Stimulated activated naive CD4-positive, alpha-beta T cell (primary cell): ENCODE measurements around the gene ADGRG2.

ENCODE experiments used
- DNase-seq, 6 experiments: peaks; one replicate each; lab custom pipeline; 2025; lab: John Stamatoyannopoulos, UW

Gene ADGRG2

DNA sequence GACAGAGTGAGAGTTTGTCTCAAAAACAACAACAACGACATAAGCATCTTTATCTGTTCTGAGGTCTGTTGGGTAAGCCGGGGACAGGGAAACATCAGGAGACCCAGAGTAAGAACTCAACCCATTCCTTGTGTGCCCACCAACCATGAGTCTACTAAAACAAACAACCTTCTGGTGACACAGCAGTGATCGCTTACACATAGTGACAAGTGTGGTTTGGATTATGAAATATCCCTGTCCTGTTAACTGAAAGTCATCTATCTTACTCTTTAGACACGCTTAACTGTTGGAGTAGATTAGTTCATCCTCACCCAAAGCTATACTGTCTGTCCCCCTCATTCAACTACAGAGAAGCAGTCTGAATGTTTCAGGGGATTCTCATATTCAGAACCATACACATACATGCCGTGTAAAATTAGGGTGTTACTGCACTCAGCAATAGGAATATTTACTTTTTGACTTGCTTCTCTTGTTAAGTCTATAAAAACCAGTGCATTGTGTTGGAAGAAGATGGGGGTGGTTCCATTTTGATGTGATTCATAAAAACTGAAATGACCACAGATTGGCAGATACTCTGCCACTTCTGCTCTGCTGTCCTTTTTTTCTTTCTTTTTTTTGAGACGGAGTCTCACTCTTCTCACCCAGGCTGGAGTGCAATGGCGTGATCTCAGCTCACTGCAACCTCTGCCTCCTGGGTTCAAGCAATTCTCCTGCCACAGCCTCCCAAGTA is 165.8 kb downstream of the ADGRG2 start:
- no peak for DNase-seq

DNA sequence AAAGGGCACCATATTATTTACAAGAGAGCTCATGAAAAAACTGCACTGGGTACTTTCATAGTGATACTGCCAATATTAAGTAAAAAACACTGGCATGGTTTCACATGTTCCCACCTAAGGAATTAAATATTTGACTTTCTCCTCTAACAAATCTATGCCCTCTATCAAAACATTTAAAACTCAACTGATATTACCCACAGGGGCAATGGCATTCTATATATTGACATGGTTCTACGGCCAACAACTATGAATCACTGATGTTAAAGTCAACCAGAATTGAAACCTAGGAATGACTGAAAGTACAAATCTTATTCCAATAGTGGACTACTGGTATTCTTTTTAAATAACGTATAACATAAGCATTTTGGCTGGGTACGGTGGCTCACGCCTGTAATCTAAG is 166.6 kb downstream of the ADGRG2 start:
- no peak for DNase-seq

DNA sequence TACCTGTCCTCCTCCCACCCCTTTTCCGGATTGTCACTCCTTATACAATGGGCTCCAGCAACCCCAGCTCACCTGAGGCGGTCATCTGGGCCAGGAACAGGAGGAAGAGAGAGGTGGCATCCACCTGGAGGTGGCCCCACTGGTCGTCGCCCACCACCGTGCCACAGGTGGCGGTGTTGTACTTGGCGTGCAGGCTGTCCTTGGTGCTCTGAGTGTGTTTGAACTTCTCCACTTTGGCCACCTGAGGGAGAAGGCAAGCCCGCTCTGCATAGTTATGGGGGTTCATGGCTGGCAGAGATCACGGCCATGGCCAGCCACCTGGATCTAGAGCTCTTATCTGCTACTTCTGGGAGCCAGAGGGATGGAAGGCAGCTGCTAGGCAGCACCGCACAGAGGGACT is 171.2 kb downstream of the ADGRG2 start:
- DNase-seq, result no peak

DNA sequence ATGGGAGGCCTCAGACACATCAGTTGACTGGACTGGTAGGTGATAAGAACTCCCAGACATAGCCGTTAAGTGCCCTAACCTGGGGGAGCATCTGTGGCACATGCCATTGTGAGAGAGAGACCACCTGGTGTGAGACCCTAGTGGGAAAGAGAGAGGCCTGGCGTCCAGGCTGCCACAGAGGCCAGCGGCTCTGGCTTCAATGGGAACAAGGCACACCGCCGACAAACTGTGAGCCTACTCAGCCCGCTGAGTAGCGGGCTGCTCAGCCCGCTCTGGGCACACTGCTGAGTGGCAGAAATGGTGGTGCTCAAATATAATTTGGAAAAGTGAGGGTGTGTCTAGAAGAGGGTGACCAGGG is 172.3 kb downstream of the ADGRG2 start:
- no peak for DNase-seq

DNA sequence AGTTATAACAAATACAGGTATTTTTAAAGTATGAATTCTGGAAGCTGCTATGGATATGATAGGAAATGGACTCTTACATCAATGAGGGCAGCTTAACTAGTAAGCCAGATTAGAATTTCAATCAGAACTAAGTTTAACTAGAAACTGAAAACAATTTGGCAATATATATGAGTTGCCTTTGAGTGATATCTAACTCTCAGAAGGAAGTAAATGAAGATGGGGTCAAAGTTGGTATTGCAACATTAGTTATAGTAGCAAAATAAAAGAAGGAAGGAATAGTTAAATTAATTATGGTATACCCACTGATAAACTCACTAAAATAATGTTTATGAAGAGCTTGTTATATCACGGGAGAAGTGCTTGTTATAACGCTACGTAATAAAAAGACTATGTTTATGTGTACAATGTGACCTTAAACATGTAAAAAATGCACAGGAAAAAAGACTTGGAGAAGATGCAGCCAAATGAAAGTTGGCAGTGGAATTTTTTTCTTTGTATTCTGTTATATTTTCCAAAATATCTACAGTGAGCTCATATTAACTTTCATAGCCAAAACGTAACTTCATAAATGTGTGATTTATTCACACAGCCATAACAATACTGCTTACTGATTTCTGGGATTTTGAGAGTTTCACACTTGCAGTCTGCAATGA is 172.9 kb downstream of the ADGRG2 start:
- no peak for DNase-seq

DNA sequence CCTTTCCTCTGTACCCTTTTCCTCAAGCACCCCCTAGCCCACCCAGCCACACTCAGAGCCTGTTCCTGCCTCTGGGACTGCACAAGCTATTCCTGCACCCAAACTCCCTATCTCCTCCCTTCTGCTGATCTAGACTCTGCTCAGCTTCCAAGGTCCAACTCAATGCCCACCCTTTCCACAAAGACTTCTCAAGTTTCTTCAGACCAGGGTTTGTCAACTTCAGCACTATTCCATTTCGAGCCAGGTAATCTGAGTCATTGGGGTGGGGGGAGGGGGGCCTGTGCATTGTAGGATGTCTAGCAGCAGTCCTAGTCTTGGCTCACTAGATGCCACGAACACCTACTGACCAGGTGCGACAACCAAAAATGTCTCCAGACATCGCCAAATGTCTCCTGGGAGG is 175.7 kb downstream of the ADGRG2 start:
- DNase-seq, result no peak

DNA sequence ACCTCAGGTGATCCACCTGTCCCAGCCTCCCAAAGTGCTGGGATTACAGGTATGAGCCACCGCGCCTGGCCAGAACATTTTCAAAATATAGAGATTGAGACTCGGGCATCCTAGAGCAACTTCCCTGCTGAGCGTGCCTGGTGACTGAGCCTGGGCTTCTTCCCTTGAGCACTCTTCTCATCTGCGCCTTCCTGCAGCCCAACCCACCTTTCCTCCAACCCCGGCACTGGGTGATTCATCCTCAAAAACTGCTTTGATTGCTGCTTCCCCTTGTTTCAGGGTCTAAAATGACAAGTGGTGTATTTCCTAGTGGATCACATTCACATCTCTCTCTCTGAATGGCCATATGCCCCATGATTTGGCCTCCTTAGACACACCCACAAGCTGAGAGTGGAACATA is 176.1 kb downstream of the ADGRG2 start:
- no peak for DNase-seq

DNA sequence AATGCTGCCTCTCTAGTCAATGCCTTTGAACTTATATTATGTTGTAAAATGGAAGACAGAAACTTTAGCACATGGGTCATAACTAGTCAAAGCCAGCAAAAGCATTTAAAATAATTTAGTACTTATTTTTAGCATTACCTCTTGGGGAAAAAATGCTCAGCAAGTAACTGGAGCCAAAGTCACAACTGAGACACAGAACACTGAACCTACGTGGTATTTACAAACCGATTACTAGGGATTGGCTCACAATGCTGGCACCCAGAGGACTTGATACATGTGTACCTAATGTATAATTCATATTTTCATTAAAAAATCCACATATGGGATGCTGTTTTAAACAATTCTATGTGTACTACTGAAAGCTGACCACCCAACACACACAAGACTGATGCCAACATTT is 176.8 kb downstream of the ADGRG2 start:
- DNase-seq, result no peak

DNA sequence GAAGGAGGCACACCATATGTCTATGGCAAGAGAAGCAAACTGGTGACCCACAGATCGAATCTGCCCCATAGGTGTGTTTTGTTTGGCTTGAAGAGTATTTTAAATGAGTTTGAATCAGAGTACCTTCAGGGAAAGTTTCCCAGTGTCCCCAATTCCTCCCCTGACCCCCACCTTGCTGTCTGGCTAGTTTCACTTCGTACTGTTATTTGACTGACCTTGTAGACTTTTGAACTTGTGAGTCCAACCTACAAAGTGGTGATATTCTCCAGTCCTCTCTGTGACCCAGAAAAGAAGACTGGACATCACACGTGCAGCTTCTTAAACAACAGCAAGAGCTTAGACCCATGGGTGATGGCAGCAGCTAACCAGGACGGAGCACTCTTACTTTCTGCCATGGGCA is 177.8 kb downstream of the ADGRG2 start:
- DNase-seq, result no peak

DNA sequence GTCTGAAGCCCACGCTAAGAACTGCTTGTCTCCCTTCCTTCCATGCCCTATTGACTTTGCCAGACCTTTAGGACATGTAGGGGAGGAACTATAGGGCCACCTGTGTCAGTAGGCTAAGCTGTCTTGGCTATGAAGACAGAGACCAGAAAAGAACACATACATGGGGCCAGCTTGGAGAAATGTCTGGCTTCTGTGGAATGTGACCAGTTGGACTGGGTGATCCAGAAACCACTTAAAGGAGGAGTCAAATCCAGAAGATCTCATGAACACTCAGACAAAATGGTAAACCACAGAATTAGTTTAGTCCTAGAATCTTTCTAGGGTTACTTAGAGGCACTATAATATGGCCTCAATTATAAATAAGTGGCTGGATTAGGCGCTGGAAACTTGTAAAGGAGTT is 180.4 kb downstream of the ADGRG2 start:
- no peak for DNase-seq
